Adrenal gland (tissue), 5 donors: ENCODE measurements around the gene POLR1G.

Source experiments
- CTCF ChIP-seq, 6 experiments: fragments of 450-650 bp in 4 of 6; fragments of 200-600 bp in 2 of 6; sonication (generic) in 1 of 6; IDR thresholded peaks; 1 replicate in 5 of 6; 2 replicates in 1 of 6; pipeline versions ENCODE4 v1.5.1 to v1.8.0; 2016 to 2021; ENCODE audit warnings: antibody characterized with exemption in 6 of 6, mild to moderate bottlenecking in 2 of 6, moderate library complexity in 1 of 6
- POLR2A ChIP-seq, 2 donors: fragments of 450-650 bp; IDR thresholded peaks; one replicate each; pipeline ENCODE4 v1.6.1; 2017; ENCODE audit warnings: antibody characterized with exemption in 2 of 2, mild to moderate bottlenecking in 2 of 2, moderate library complexity in 1 of 2
- donor health status: DM: no; HTN: no; CAD: no.

GRCh38 chr19:45385392-45386221, 20.8 kb upstream of the POLR1G start:
- TF ChIP-seq CTCF (IDR thresholded peaks at IDR 0.05) = no peak
- TF ChIP-seq POLR2A (IDR thresholded peaks at IDR 0.05) = no peak
